22Rv1 (cell line): ENCODE data around the gene GCNT3.

ENCODE experiments used
- ZFX ChIP-seq: fragments of 450-650 bp; IDR thresholded peaks from 2 replicates; pipeline ENCODE4 v1.6.1; 2017; ENCODE audit warnings: antibody characterized with exemption, borderline replicate concordance
- TF ChIP-seq, protein P1 (sequence below): fragments of 450-650 bp; IDR thresholded peaks from 2 replicates; pipeline ENCODE4 v1.5.1; 2017; ENCODE audit warnings: mild to moderate bottlenecking

DNA sequence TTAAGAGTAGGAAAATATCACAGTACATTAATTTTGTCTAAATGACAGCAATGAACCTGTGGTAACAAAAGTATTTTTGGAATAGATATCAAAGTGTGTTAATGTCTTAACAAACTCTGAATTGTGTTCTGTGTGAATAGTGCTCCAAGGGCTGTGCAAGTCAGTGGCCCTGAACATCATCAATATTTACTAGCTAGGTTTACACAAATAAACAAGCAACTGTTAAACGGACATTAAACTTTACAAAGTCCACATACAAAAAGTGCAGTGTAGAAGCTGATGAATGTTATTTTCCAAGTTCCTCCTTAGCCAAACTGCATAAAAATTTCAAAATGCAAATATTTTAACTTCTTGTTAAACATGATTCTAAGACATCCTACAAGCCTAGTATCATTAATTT, 47.8 kb downstream of the GCNT3 start:
- TF ChIP-seq, protein P1, sequence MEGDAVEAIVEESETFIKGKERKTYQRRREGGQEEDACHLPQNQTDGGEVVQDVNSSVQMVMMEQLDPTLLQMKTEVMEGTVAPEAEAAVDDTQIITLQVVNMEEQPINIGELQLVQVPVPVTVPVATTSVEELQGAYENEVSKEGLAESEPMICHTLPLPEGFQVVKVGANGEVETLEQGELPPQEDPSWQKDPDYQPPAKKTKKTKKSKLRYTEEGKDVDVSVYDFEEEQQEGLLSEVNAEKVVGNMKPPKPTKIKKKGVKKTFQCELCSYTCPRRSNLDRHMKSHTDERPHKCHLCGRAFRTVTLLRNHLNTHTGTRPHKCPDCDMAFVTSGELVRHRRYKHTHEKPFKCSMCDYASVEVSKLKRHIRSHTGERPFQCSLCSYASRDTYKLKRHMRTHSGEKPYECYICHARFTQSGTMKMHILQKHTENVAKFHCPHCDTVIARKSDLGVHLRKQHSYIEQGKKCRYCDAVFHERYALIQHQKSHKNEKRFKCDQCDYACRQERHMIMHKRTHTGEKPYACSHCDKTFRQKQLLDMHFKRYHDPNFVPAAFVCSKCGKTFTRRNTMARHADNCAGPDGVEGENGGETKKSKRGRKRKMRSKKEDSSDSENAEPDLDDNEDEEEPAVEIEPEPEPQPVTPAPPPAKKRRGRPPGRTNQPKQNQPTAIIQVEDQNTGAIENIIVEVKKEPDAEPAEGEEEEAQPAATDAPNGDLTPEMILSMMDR, result no peak
- no peak for TF ChIP-seq ZFX
